ENCODE measurements around the gene B4GALNT4.
"Not testable (repeated sequence)": the region's sequence is repeated elsewhere in the genome, so short reads cannot be mapped to it uniquely, and the experiment has no call there.

B4GALNT4 gene

DNA sequence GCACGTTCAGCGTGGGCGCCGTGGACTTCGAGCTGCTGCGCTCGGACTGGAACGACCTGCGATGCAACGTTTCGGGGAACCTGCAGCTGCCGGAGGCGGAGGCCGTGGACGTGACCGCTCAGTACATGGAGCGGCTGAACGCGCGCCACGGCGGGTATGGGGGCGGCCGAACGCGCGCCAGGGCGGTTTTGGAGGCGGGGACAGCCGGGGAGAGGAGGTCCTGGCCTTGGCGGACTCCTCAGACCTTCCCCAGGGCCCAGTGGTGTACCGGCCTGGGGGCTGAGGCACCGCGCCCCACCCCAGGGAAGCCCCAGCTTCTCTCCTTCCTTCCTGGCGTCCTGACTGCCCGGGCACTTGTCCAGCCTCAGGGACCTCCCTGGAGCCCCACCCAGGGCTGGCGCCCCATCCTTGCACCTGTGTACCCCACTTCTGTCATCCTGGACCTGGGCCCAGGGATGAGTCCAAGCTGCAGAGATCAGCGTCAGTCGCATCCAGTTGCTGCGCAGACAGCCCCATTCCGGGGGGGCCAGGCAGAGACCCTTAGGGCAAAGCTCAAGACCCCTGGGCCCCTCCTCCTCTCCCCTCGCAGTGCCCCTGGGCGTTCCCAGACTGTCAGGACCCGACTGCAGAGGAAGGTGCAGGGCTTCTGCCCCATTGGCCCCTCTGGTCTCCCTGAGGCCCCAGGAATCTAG is 8.0 kb downstream of the B4GALNT4 start:
- DNase-seq, result no peak

GRCh38 chr11:377883-378500 is 8.7 kb downstream of the B4GALNT4 start:
- no peak for DNase-seq

GRCh38 chr11:379205-380094 is 10.2 kb downstream of the B4GALNT4 start:
- no peak for DNase-seq

DNA sequence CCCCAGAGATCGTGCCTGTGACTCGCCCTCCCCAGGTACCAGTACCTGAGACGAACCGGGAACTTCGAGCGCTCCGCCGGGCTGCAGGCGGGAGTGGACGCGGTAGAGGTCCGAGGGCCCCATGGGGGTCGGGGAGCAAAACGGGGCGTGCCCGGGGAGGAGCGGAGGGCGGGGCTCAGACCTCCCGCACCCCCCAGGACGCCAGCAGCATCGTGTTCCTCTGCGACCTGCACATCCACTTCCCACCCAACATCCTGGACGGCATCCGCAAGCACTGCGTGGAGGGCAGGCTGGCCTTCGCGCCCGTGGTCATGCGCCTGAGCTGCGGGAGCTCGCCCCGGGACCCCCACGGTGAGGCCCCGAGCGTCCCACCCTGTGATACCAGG is 10.8 kb downstream of the B4GALNT4 start:
- no peak for DNase-seq

DNA sequence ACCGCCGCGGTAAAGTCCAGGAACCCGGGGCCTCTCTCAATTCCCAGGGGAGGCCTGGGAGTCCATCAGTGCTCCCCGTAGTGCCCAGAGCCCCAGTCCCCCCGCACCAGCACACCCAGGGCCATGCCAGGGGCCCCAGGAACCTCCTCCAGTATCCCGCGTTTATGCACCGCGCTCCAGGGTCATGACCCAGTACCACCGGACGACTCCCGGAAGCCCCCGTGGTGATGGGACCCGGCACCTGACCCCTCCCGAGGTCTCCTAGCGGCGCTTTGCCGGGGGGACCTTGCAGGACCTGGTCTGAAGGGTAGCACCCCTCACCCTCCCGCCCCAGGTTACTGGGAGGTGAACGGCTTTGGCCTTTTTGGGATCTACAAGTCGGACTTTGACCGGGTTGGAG is 11.2 kb downstream of the B4GALNT4 start:
- no peak for DNase-seq

DNA sequence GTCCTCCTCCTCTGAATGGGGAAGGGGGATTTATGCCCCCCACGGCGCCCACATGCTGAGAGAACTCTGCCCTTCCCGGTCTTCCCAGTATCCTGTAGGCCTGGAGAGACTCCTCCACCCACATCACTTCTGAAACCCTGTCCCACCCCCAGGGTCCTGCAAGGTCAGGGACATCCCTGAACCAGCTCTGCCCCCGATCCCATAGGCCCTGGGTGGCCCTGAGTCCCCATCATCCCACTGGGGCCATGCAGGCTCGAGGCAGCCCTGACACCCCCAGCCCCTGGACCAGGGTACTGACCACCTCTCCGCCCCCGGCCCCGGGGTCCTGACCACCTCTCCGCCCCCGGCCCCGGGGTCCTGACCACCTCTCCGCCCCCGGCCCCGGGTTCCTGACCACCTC is 11.7 kb downstream of the B4GALNT4 start:
- no peak for DNase-seq

DNA sequence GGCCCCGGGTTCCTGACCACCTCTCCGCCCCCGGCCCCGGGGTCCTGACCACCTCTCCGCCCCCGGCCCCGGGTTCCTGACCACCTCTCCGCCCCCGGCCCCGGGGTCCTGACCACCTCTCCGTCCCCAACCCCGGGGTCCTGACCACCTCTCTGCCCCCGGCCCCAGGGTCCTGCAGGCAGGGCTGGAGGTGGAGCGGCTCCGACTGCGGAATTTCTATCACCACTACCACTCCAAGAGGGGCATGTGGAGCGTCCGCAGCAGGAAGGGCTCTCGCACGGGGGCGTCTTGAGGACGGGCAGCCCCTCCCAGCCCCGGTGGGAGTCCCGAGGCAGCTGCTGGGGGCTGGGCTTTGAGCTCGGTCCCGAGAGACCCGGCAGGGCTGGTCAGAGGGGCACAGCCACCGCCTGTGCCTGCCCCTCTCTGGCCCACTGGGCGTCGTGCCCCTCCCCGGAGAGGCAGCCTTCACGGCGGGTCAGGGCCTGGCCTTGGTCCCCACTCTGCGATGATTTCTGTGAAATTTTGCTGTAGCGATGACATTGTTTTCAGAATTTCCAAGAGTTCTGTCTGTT is 12.3 kb downstream of the B4GALNT4 start:
- DNase-seq, result no peak

- no peak for DNase-seq
Measured at GRCh38 chr11:382081-382629, 12.9 kb downstream of the B4GALNT4 start.

GRCh38 chr11:383431-383830 is 14.1 kb downstream of the B4GALNT4 start:
- no peak for DNase-seq

GRCh38 chr11:384511-384910 is 15.2 kb downstream of the B4GALNT4 start:
- no peak for DNase-seq

DNA sequence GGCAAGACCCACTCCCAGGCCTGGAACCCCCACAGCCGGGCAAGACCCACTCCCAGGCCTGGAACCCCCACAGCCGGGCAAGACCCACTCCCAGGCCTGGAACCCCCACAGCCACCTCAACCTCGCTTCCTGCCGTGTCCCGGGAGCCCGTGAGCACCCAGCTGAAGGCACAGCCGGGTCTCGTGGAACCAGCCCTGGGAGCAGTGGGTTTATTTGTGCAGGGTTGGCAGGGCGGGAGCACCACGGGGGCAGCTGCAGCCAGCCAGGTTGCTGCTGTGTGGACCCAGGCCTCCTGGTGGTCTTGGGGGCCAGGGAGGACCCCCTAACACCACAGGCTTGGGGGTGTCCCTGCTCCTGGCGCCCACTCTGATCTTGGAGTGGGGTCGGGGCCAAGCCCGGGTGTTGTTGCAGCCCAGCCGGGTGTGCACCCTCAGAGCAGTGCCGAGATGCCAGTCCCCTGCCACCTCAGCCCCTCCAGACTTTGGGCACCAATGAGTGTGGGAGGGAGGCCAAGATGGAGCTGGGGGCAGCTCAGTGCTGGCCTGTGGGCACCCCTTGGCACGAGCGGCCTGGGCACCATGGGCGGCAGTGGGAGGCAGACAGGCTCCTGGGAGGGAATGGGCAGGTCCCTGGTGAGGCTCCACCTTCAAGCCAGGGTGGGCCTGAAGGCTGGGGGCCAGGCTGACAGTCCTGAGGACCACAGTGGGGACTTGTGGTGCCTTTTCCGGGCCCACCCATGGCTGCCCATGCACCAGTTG is 16.5 kb downstream of the B4GALNT4 start:
- DNase-seq, result no peak

DNA sequence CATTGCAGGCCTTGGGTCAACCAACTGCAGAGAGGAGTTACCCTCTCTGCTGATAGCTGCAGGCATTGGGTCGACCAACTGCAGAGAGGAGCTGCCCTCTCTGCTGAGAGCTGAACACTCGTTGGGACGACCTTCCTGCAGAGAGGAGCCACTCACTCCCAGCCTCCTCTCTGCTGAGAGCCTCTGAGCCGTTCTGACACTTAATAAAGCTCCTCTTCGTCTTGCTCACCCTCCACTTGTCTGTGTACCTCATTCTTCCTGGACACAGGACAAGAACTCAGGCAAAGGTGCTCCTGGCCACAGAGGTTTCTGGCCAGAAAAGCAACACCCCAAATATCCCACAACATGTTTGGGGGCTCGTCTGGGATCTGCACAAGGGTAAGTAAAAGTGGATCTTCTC is 17.2 kb downstream of the B4GALNT4 start:
- DNase-seq, result no peak

DNA sequence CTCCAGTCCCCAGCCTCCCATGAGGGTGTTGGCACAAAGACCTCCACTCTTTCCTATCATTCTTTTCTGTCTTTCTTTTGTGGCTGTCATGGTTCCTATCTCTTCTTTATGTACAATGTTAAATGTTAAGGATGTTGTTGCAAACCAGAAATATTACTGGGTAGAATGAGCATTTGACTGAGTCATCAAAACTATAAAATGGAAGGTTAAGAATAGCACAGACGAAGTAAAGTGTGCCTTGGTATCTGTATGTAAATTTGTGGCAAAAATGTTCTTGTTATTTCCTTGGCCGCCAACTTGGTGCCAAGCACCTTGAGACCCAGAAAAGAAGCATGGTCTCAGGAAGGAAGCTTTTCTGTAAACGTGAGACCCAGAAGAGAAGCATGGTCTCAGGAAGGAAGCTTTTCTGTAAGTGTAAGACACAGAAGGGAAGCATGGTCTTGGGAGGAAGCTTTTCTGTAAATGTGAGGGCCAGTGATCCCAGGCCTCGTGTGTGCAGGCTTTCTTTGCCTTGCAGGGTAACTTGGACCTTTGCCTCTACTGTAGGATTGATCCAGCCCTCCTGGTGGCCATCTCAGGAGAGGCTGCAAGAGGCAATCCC is 18.0 kb downstream of the B4GALNT4 start:
- no peak for DNase-seq

GRCh38 chr11:389369-389768 is 20.1 kb downstream of the B4GALNT4 start:
- not testable (repeated sequence) for DNase-seq

DNA sequence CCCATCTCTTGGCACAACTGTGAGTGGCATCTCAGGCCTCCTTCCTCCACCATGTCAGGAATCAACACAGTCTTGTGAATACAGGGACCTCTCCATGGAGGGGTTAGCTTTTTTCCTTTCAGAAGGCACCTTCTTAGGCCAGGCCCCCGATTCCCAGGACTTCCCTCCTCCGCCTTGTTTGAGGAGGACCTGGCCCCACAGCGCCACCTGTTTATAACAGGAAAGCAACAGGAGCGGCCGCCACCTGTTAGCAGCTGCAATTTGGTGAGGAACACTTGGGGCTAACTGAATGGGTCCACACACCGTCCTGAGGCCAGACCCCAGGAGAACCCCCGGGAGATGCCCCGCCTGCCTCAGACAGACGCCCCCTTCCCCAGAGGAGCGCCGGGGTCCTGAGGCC is 20.9 kb downstream of the B4GALNT4 start:
- no peak for DNase-seq

GRCh38 chr11:391117-392017 is 22.1 kb downstream of the B4GALNT4 start:
- no peak for DNase-seq

GRCh38 chr11:392102-392777 is 22.9 kb downstream of the B4GALNT4 start:
- DNase-seq, result no peak

GRCh38 chr11:393219-394033 is 24.1 kb downstream of the B4GALNT4 start:
- no peak for DNase-seq

Measured in NCI-H2227 treated with DMSO at 0.1 percent for 48 hours (cell line).